PC-9 (cell line): ENCODE results near the gene TMEM18.

Experiments
- CTCF ChIP-seq: fragments of 200-600 bp; sonication (generic); conservative IDR thresholded peaks from 2 replicates; pipeline ENCODE4 v1.6.1; 2017; ENCODE audit warnings: mixed run types, antibody characterized with exemption, mild to moderate bottlenecking, moderate library complexity
- EZH2 ChIP-seq: fragments of 200-600 bp; sonication (generic); IDR thresholded peaks from 2 replicates; pipeline ENCODE4 v1.8.0; 2017; ENCODE audit warnings: antibody characterized with exemption, low read depth

- no peak for TF ChIP-seq CTCF
- no peak for TF ChIP-seq EZH2
Measured at GRCh38 chr2:723761-724160, 46.6 kb upstream of the TMEM18 start.
